Kidney (tissue), 14 donors: ENCODE data around the gene RAI1. TPM values are rescaled to one million over a fixed set of nuclear protein-coding genes. Genes with fewer than 3 reads are reported as not detected.

Source experiments
- DNase-seq, 5 donors: peaks; one replicate each; pipeline ENCODE4 v3.0.0-alpha.2; 2013 to 2020
- FAIRE-seq: peaks from 2 replicates; lab custom pipeline; 2012; peaks lifted over from hg19 to GRCh38; lab: Jason Lieb, UNC
- H3K27ac ChIP-seq, 2 donors: one replicate each; pipeline ENCODE4 v1.7.0; 2013; ENCODE audit warnings: low read depth in 2 of 2, low read length in 2 of 2, inconsistent platforms in 1 of 2
- H3K27me3 ChIP-seq: one replicate; pipeline ENCODE4 v1.7.1; 2013; ENCODE audit warnings: low read length, inconsistent platforms; ENCODE audit not compliant: control insufficient read depth, insufficient read depth
- H3K36me3 ChIP-seq, 3 donors: one replicate each; pipeline versions ENCODE4 v1.7.0 to v1.7.1; 2013; ENCODE audit warnings: low read length in 3 of 3, control low read depth in 1 of 3, inconsistent platforms in 1 of 3; ENCODE audit not compliant: insufficient read depth in 3 of 3, control insufficient read depth in 2 of 3
- H3K4me1 ChIP-seq, 3 donors: one replicate each; pipeline versions ENCODE4 v1.7.0 to v1.7.1; 2013; ENCODE audit warnings: low read length in 3 of 3, inconsistent platforms in 1 of 3, low read depth in 1 of 3; ENCODE audit not compliant: control insufficient read depth in 2 of 3, insufficient read depth in 2 of 3
- H3K4me3 ChIP-seq, 3 donors: one replicate each; pipeline versions ENCODE4 v1.7.0 to v1.8.1; 2013; ENCODE audit warnings: low read length in 3 of 3, control low read depth in 1 of 3, inconsistent platforms in 1 of 3
- H3K9ac ChIP-seq, 3 donors: one replicate each; pipeline versions ENCODE4 v1.7.0 to v1.7.1; 2013; ENCODE audit warnings: low read length in 3 of 3, control low read depth in 1 of 3, inconsistent platforms in 1 of 3
- H3K9me3 ChIP-seq, 3 donors: one replicate each; pipeline versions ENCODE4 v1.7.0 to v1.7.1; 2013; ENCODE audit warnings: low read length in 3 of 3, control low read depth in 1 of 3, inconsistent platforms in 1 of 3; ENCODE audit not compliant: control insufficient read depth in 2 of 3, insufficient read depth in 1 of 3
- CTCF ChIP-seq: IDR thresholded peaks from 3 replicates; pipeline ENCODE4 v1.5.1; 2012; ENCODE audit warnings: mild to moderate bottlenecking, moderate library complexity, borderline replicate concordance; ENCODE audit not compliant: insufficient read depth; ENCODE audit errors: extremely low read depth
- intact Hi-C: fragments of 100-400 bp; cut with DNase I; formaldehyde crosslinking; loops from one replicate; pipeline ENCODE4 v1.11.1; 2022
- polyA plus RNA-seq: library from polyadenylated mRNA; stranded (reverse); fragments of 350-450 nt; fragmentation: Illumina TruSeq; extraction: RNeasy Lipid Tissue Mini Kit (QIAGEN cat#74804); gene quantifications from one replicate; pipeline ENCODE4 v1.2.3, GENCODE V29; 2014; ENCODE audit warnings: low read depth, low replicate concordance; ENCODE audit not compliant: insufficient read depth
- total RNA-seq: library from RNA; stranded (reverse); fragmentation: NEBNext Ultra II Directional; extraction: Animal tissue kit (Norgen Biotek cat#: 25700); gene quantifications from one replicate; pipeline ENCODE4 v1.2.1, GENCODE V29; 2021
- donor health status: control.
- donor health status: control.
- donor health status: control.
- donor health status: control.
- donor health status: control.
- donor health status: DM: yes; HTN: yes; CAD: no.
- donor health status: Normal renal cell carcinoma (clear cell type).

Gene RAI1
- total and polyA plus RNA-seq, 2 donors from 2014 or later: 6.7 to 50.5 TPM

DNA sequence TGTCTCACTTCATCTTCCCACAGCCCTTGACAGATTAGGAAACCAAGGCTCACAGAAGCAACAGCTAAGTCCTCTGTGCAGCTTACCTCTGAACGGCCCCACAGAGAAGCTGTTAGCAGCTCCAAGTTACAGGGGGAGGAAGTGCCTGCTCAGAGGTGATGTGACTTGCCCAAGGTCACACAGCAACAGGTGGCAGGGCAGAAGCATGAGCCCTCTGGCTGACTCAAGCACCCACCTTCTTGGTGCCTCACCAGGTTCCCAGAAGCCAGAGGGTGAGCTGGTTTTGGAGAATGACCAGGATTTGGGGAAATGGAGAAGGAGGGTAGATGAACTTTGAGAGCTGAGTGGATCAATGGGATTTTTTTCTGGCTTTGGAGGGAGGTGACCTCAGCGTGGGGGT is 14.0 kb upstream of the RAI1 start:
- Histone ChIP-seq H3K4me3 (no peak overlapping the region), H3K27me3 (no peaks in the 10 kb centered on the region), H3K36me3 (no peaks in the 10 kb centered on the region), H3K4me1 (peaks cover 0 to 5% (median 0%) of the 10 kb centered on the region in 3 donors), H3K9ac (no peak overlapping the region), H3K9me3 (no peaks in the 10 kb centered on the region), H3K27ac (no peak overlapping the region)
- peak in 1 of 5 donors; percentile 30 for DNase-seq
- TF ChIP-seq CTCF: no peak
- intact Hi-C loops: no loop called here
- FAIRE-seq: no peak

- Histone ChIP-seq H3K4me1 (peaks cover 0 to 5% (median 0%) of the 10 kb centered on the region in 3 donors), H3K36me3 (no peaks in the 10 kb centered on the region), H3K9ac (no peak overlapping the region), H3K27ac (no peak overlapping the region), H3K27me3 (no peaks in the 10 kb centered on the region), H3K9me3 (no peaks in the 10 kb centered on the region), H3K4me3 (no peak overlapping the region)
- peak in 1 of 5 donors; percentile 30 for DNase-seq
- intact Hi-C loops: no loop called here
- TF ChIP-seq CTCF: no peak
- no peak for FAIRE-seq
Observed at GRCh38 chr17:17667947-17668346, 13.3 kb upstream of the RAI1 start.

- no peak overlapping the region for H3K4me3 ChIP-seq
- no peak for FAIRE-seq
- DNase-seq: peak in 1 of 5 donors; percentile 28
Observed at GRCh38 chr17:17668358-17668757, 12.9 kb upstream of the RAI1 start.

More at GRCh38 chr17:17668358-17668757, 12.9 kb upstream of the RAI1 start:
- Histone ChIP-seq H3K36me3 (no peaks in the 10 kb centered on the region), H3K27ac (no peak overlapping the region), H3K27me3 (no peaks in the 10 kb centered on the region), H3K9ac (no peak overlapping the region), H3K4me1 (peaks cover 0 to 2% (median 0%) of the 10 kb centered on the region in 3 donors), H3K9me3 (no peaks in the 10 kb centered on the region)
- no peak for TF ChIP-seq CTCF
- intact Hi-C loops: no loop called here
